Activated T-helper 1 cell treated with anti-CD3 and anti-CD28 coated beads, Interleukin-2, amount 50 U/mL, for 16 hours (primary cell): ENCODE data around the gene CHAMP1.
"Not testable (repeated sequence)": the region's sequence is repeated elsewhere in the genome, so short reads cannot be mapped to it uniquely, and the experiment has no call there.

ENCODE experiments used
- DNase-seq, 2 donors: peaks; one replicate each; pipeline ENCODE4 v3.0.0-alpha.2; 2020; ENCODE audit warnings: low read depth in 1 of 2, low spot score in 1 of 2

Gene CHAMP1

DNA sequence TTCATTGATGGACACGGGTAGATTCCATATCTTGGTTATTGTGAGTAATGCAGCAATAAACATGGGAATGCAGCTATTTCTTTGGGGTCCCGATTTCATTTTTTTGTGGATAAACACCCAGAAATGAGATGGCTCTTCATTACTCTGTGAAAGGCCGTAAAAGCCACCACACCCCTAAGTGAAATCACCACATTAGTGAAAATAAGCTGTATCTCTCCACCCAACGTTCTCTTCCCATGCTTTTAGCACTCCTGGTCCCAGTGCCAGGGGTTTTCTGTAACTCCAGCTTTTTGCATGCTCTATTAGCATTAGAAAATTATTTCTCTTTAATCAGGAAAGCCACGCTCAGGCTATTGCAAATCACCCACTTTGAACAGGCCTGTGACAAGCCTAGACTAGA is 15.8 kb downstream of the CHAMP1 start:
- DNase-seq: no peak

DNA sequence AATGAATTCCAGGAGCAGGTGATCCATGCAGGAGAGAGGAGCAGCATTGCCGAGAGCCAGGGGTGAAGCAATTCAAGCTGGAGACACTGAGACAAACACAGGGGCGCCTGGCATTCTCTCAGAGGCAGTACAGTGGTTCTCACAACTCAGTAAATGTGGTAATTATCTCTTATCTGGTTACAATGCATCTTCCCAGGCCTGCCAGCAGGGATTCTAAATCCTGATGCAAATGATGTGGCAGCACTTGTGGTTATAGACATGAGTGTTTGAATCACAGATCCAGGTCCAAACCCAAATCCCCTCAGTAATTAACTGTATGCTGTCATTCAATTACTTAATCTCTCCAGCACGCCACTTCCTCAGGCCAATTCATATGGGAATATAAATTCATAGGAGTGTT is 19.6 kb downstream of the CHAMP1 start:
- not testable (repeated sequence) for DNase-seq

DNA sequence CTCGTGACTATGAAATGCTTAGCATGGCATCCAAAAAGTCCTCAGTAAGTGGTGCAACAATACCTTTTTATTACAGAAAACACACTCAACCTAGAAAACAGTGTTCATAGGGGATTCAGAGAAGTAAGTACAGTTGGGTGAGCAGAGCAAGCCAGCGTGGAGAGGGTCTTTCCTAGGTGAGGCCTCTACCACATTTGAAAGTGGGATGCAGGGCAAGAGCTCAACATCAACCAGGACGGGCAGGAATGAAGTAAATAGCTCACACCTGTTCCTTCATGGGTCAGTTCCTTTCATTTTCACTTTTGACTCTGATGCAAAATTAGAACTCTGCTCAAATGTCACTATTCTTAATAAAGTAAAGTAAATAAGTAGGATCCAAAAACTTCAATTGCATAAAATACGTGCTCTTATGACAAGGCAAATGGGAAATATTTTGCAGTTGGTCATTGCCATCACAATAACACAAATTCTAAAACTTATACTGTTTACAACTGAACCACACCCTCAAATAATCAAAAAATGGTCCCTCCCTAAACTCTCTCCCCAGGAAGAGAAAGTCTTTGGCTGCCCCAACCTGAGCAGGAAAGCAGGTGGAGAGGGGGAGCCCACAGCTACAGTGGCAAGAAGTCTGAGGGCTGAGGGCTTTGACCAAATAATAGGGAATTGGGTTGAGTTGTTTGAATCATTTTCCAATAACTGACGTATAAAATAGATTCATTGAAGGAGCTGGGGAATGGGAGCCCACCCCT is 20.2 kb downstream of the CHAMP1 start:
- DNase-seq: no peak

DNA sequence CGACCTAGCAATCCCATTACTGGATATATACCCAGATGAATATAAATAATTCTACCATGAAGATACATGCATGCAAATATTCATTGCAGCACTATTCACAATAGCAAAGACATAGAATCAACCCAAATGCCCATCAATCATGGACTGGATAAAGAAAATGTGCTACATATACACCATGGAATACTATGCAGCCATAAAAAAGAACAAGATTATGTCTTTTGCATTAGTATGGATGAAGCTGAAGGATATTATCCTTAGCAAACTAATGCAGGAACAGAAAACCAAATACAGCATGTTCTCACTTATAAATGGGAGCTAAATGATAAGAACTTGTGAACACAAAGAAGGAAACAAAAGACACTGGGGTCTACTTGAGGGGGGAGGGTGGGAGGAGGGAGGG is 22.2 kb downstream of the CHAMP1 start:
- not testable (repeated sequence) for DNase-seq

DNA sequence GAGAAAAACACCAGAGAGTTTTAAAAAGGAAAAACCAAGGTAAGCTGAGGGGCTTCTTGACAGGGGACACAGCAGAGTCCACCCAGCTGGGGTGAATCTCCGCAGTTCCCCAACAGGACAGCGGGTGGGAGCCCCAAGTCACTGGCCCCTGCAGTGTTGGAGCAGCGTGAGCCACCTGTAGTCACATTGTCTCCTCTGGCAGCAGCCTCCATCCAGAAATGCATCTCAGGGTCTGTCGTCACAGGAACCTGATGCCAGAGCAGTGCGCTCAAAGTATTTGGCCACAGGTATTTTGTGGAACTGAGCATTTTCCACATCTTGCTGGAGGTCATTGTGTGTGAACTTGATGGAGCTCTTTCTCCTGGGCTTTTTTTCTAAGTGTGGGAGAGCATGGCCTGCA is 24.7 kb downstream of the CHAMP1 start:
- no peak for DNase-seq

DNA sequence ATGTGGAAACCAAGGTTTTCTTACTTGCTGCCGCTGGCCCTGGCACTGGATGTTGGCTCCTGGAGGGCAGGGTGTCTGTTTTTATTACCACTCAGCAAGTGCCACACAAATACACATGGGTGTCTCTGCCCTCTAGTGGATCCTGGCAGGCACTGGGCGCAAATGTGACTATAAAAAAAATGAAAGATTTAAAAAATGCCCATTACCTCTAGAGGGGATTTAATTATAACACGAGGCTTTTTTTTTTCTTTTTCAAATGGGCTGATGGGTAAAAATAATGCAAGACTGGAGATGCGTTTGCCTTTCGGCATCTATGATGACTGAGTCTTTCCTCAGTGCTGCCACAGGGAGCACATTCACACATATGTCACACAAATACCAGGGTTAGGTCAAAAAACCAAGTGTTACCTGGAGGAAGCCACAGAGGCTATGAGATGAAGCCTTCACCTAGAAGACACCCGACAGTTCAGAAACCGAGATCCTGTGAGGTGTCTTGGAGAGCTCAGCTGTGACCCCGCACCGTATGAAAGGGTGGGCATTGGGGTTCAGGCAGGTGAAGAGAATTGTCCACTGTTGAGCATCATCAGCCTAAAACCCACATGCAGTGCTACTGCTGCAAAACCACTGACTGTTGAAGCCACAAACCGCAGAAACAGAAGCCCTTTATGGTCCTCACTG is 25.7 kb downstream of the CHAMP1 start:
- no peak for DNase-seq

DNA sequence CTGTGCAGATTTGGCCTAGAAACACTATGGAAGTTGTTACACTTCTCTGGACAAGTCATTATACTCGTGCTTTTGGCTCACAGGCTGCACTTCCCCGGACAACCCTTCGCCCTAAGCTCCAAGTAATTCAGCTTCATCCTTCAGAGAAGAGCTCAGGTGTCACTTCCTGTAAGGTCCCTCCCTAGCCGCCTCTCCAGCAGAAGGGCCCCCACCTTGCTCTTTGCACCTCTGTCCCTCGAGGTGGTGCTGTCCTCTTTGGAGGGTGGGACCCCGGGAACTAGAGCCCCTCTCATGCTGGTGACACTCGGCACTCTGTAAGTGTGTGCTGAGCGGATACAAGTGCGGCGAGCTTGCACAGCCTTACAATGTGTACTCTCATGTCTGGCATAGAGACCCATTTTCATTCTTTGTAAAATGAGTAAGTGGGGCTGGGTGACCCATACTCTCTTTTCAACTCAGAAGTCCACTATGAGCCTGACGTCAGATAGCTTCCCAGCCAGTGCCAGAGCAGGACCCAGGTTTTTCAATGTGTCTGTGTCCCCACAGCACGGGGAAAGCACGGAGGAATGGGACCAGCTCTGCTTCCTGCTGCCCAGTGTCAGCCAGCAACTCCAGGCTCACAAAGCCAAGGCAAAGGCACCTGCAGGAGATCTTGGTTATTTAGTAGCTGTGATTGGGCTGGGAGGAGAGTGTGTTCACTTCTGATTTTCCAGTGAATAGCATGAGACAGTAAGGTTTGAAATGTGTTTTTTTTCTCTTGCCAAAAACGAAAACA is 26.9 kb downstream of the CHAMP1 start:
- DNase-seq: no peak

DNA sequence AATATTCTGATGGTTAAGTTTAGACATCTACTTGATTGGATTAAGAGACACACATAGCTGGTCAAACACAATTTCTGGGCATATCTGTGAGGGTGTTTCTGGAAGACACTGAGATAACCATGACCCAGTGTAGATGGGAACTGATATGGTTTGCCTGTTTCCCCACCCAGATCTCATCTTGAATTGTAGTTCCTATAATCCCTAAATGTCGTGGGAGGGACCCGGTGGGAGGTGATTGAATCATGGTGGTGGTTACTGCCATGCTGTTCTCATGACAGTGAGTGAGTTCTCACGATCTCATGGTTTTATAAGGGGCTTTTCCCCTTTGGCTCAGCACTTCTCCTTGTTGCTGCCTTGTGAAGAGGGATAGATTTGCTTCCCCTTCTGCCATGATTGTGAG is 33.0 kb downstream of the CHAMP1 start:
- DNase-seq: not testable (repeated sequence)

DNA sequence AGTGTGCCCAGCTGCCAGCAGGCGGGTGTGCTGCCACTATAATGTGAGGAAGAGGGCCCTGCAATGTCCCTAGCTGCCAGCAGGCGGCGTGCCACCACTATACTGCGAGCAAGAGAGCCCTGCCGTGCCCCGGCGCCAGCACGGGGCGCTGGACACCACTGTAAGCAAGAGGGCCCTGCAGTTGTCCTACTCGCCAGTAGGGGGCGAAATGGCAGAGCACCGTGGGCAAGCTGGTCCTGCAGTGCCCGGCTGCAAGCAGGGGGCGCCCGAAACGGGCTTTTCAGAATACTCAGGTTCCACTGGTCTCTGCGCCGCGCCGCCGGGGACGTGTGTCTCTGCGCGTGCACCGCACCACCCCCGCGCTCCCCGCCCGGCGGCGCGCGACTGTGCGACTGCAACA is 38.5 kb downstream of the CHAMP1 start:
- DNase-seq: not testable (repeated sequence)

DNA sequence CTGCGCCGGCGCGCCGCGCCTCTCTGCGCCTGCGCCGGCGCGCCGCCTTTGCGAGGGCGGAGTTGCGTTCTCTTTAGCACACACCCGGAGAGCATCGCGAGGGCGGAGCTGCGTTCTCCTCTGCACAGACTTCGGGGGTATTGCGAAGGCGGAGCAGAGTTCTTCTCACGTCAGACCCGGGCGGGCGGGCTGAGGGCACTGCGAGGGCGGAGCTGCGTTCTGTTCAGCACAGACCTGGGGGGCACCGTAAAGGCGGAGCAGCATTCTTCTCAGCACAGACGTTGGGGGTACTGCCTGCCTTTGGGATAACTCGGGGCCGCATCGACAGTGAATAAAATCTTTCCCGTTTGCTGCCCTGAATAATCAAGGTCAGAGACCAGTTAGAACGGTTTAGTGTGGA is 39.1 kb downstream of the CHAMP1 start:
- DNase-seq: not testable (repeated sequence)
